Mucosa of descending colon (tissue), 3 donors: ENCODE data around the gene RBFOX2. TPM values are rescaled to one million over a fixed set of nuclear protein-coding genes. Genes with fewer than 3 reads are reported as not detected.

ENCODE experiments used
- ATAC-seq: fragments of 200-7000 bp; cut with Tn5 transposase; one replicate; pipeline ENCODE4 v1.9.1; 2020; ENCODE audit warnings: mild to moderate bottlenecking, moderate library complexity
- DNase-seq, 3 donors: peaks; one replicate each; pipeline ENCODE4 v3.0.0-alpha.2; 2020
- H3K36me3 ChIP-seq: fragments of 200-600 bp; one replicate; pipeline ENCODE4 v1.8.0; 2021; ENCODE audit warnings: low read depth, mild to moderate bottlenecking
- H3K4me1 ChIP-seq: fragments of 200-600 bp; one replicate; pipeline ENCODE4 v1.8.0; 2021; ENCODE audit warnings: low read depth, mild to moderate bottlenecking
- H3K4me3 ChIP-seq: fragments of 200-600 bp; one replicate; pipeline ENCODE4 v1.8.0; 2021; ENCODE audit warnings: mild to moderate bottlenecking
- H3K9me3 ChIP-seq: fragments of 200-600 bp; one replicate; pipeline ENCODE4 v1.8.0; 2021; ENCODE audit warnings: mild to moderate bottlenecking
- intact Hi-C, 2 donors: fragments of 100-400 bp; cut with DNase I in 1 of 2; cut with micrococcal nuclease in 1 of 2; formaldehyde crosslinking; loops; one replicate each; pipeline versions ENCODE4 v1.11.0 to v1.11.1; 2022; cut with DNase I, micrococcal nuclease
- total RNA-seq, 3 donors: library from RNA; stranded (reverse); fragmentation: NEBNext Ultra II Directional in 2 of 3; extraction: Animal tissue kit (Norgen Biotek cat#: 25700) in 2 of 3; gene quantifications; one replicate each; pipeline versions ENCODE4 v1.2.1 to v1.2.4, GENCODE V29; 2021 to 2023
- TF ChIP-seq, protein P1 (sequence below): fragments of 200-600 bp; IDR thresholded peaks from one replicate; pipeline ENCODE4 v1.8.0; 2022; ENCODE audit warnings: antibody characterized with exemption, mild to moderate bottlenecking
- donor health status: DM: no; HTN: no; CAD: no; lungs with moderate emphysema.
- donor health status: DM: no; HTN: no; CAD: no.
- donor health status: DM: no; HTN: yes; CAD: no.

The RBFOX2 gene
- total RNA-seq, 3 donors from 2014 or later = 46.0 to 141 (median 46.2) TPM

DNA sequence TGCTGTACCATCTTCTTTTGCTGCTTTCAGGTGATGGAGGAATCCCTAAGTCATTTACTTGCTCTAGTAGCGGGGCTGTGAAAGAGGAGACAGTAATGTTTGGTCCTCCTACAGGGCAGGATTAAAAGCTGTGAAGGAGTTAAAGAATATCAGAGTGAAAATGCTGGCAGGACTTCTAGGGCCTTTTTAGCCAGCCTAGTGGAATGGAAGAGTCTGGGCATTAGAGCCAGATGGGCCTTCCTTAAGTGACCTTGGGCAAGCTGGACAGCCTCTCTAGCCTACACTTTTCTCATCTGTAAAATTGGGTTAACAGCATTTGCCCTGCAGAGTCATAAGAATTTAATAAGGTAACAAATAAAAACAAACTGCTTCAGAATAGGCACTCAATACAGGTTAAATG, 114.7 kb downstream of the RBFOX2 start:
- intact Hi-C loops = no loop called here
- Histone ChIP-seq H3K9me3 (no peaks in the 10 kb centered on the region), H3K4me3 (no peak overlapping the region), H3K4me1 (peaks cover 10% of the 10 kb centered on the region), H3K36me3 (no peaks in the 10 kb centered on the region)
- ATAC-seq (no peak), DNase-seq (no peak)
- TF ChIP-seq, protein P1, sequence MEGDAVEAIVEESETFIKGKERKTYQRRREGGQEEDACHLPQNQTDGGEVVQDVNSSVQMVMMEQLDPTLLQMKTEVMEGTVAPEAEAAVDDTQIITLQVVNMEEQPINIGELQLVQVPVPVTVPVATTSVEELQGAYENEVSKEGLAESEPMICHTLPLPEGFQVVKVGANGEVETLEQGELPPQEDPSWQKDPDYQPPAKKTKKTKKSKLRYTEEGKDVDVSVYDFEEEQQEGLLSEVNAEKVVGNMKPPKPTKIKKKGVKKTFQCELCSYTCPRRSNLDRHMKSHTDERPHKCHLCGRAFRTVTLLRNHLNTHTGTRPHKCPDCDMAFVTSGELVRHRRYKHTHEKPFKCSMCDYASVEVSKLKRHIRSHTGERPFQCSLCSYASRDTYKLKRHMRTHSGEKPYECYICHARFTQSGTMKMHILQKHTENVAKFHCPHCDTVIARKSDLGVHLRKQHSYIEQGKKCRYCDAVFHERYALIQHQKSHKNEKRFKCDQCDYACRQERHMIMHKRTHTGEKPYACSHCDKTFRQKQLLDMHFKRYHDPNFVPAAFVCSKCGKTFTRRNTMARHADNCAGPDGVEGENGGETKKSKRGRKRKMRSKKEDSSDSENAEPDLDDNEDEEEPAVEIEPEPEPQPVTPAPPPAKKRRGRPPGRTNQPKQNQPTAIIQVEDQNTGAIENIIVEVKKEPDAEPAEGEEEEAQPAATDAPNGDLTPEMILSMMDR = no peak

DNA sequence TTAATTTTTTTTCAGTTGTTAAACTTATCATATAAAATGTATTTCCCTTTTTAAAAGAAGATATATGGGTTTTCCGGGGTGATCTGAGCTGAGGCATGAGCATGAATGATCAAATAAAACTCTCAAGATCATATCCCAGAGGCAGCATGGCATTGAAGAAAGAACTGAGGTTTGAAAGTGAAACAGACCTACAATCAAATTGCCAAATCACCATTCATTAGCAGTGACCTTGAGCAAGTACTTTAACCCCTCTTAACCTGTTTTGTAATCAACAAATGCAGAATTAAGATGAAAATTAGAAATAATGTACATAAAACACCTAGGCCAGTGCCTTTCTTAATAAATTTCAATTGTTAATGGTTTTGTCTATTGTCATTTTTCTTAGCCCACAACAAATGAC, 116.0 kb downstream of the RBFOX2 start:
- no peak for DNase-seq
- Histone ChIP-seq H3K36me3 (no peaks in the 10 kb centered on the region), H3K9me3 (no peaks in the 10 kb centered on the region), H3K4me1 (peaks cover 10% of the 10 kb centered on the region), H3K4me3 (no peak overlapping the region)
- ATAC-seq = no peak
- intact Hi-C loops = no loop called here
- TF ChIP-seq, protein P1 = no peak

DNA sequence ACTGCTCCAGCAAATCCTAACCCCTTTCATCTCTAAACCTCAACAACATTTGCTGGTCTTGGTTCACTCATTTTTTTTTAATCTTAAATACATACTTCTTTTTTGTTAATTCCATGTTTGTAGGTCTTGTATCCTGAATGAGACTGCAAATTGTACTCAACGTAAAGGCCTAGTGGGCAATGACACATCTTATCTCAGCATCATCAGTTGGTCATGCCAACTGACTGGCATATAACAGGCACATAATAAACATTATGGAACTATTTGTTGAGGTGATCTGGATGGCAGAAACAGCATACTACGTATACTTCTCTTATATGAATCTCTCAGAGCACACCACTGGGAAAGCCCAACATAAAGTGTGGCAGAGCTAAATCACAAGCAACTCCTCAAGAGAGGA, 116.7 kb downstream of the RBFOX2 start:
- intact Hi-C loops = no loop called here
- H3K36me3 ChIP-seq = no peaks in the 10 kb centered on the region
- peaks cover 10% of the 10 kb centered on the region for H3K4me1 ChIP-seq
- no peak overlapping the region for H3K4me3 ChIP-seq
- DNase-seq (no peak), ATAC-seq (no peak)
- H3K9me3 ChIP-seq = no peaks in the 10 kb centered on the region
- TF ChIP-seq, protein P1 = no peak

DNA sequence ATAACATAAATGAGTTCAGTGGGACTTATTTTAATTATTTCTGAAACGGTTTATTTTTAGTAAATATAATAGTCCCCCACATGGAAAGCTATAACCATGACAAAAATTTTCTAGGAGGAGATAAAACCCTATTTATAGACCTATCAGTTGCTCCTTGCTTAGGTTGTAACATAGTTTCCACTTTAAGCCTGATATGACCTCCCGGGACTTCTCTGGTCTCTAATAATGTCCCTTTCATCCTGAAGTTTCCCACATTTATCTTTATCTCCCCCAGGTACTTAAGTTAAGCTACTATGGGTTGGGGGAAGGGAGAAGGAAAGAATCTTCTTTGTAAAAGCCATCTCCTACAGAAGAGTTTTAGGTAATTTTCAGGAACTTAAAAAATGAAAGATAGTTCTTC, 117.7 kb downstream of the RBFOX2 start:
- no peak for ATAC-seq
- Histone ChIP-seq H3K4me3 (no peak overlapping the region), H3K36me3 (no peaks in the 10 kb centered on the region), H3K4me1 (peaks cover 6% of the 10 kb centered on the region), H3K9me3 (no peaks in the 10 kb centered on the region)
- no peak for DNase-seq
- TF ChIP-seq, protein P1 = no peak
- intact Hi-C loops = no loop called here

DNA sequence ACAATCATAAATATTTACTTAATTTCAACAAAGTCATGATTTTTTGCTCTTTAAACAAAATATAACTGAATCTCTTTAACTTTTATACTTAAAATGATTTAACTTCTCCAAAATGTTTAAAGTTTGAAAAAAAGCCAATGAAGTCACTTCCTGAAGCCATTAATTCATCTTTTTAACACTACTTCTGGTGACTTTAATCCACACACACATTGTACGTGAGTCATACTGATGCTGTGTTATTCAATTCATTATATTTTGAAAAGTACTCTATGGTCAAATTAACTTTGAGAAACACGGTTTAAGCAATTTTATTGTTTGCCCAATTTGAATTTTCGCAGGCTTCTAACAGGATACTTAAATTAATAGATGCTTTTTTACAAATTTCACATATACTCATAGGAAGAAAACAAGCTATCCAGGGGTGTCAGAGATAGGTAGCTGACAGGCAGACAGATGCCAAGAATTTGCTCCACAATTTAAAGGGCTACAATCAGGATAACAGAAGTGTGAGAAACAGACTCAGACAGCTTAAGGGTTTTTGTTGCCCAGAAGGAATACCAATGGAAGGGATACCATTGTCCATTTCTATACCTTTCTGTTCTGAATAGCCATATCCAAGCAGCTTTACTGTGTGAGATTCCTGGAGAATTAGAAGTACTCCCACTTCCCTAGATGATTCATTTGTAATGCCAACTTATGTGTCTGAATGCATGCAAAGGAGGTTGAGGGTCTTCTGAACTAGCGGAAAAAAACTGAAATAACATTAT, 118.4 kb downstream of the RBFOX2 start:
- TF ChIP-seq, protein P1 = no peak
- Histone ChIP-seq H3K4me3 (no peak overlapping the region), H3K4me1 (no peaks in the 10 kb centered on the region), H3K9me3 (no peaks in the 10 kb centered on the region), H3K36me3 (no peaks in the 10 kb centered on the region)
- intact Hi-C loops = no loop called here
- ATAC-seq = no peak
- no peak for DNase-seq
